Measurements from ENCODE around the gene CTRL. TPM values are rescaled to one million over a fixed set of nuclear protein-coding genes. Genes with fewer than 3 reads are reported as not detected.

CTRL gene
- total and polyA plus RNA-seq, 2 donors (not counting 3 experiments of a cell fraction or from before 2014, with no cell fraction given) = 1.0 to 1.1 TPM

- Histone ChIP-seq H3K27me3 (ENCODE audit: control insufficient read depth in 2 of 2, insufficient read depth in 2 of 2, low read length in 2 of 2) (no peaks in the 10 kb centered on the region), H3K9ac (replicated peaks; ENCODE audit: extremely low read depth, insufficient read depth, low read length) (no peak overlapping the region), H3K4me1 (ENCODE audit: control insufficient read depth, extremely low read depth, insufficient read depth, low read length) (no peaks in the 10 kb centered on the region), H2AFZ (ENCODE audit: low read depth, low read length) (no peak overlapping the region), H3K4me2 (ENCODE audit: insufficient read depth, low read length) (no peak overlapping the region), H4K20me1 (replicated peaks; ENCODE audit: control insufficient read depth, extremely low read depth, insufficient read depth, low read length) (no peaks in the 10 kb centered on the region), H3K4me3 (replicated peaks in 1 of 3; ENCODE audit: insufficient read depth in 1 of 3, low read depth in 1 of 3, low read length in 3 of 3) (no peak overlapping the region), H3K36me3 (ENCODE audit: control insufficient read depth in 2 of 2, extremely low read depth in 1 of 2, insufficient read depth in 2 of 2, low read length in 2 of 2) (peaks cover 3 to 15% of the 10 kb centered on the region in 2 experiments), H3K79me2 (ENCODE audit: control insufficient read depth, insufficient read depth, low read length) (no peaks in the 10 kb centered on the region), H3K9me3 (replicated peaks; ENCODE audit: control insufficient read depth, insufficient read depth, low read length) (no peaks in the 10 kb centered on the region), H3K9me1 (replicated peaks; ENCODE audit: control insufficient read depth, extremely low read depth, insufficient read depth, low read length) (no peaks in the 10 kb centered on the region), H3K27ac (ENCODE audit: insufficient read depth, low read depth, low read length) (no peak overlapping the region)
- TF ChIP-seq POLR2AphosphoS5 (IDR thresholded peaks at IDR 0.05; ENCODE audit: insufficient read depth, low read depth, low read length) (no peak), POLR2A (IDR thresholded peaks at IDR 0.05; ENCODE audit: low read depth, low read length) (no peak), GATA2 (IDR thresholded peaks at IDR 0.05; ENCODE audit: insufficient read depth, insufficient read length, low read depth, low read length) (no peak), JUN (IDR thresholded peaks at IDR 0.05; ENCODE audit: borderline replicate concordance, insufficient read depth, insufficient read length, low read depth) (no peak), FOS (IDR thresholded peaks at IDR 0.05; ENCODE audit: borderline replicate concordance, insufficient read depth, low read length) (no peak), EZH2 (IDR thresholded peaks at IDR 0.05; ENCODE audit: borderline replicate concordance, low read depth, low read length, severe bottlenecking) (no peak), MAX (IDR thresholded peaks at IDR 0.05; ENCODE audit: insufficient read depth, insufficient read length) (no peak), CTCF (IDR thresholded peaks at IDR 0.05; ENCODE audit: extremely low read depth in 1 of 2, insufficient read depth in 1 of 2, low read depth in 1 of 2, low read length in 2 of 2) (no peak), MYC (IDR thresholded peaks at IDR 0.05; ENCODE audit: low read depth, low read length) (no peak)
- CTCF ChIA-PET = interaction anchor here (0.6 to 1.5 kb wide), 3 partner anchors 16 to 236 kb away, joined by 3 to 4 read pairs (median 3); partner anchors contain the start of gene PSKH1
- intact Hi-C loops (cut with micrococcal nuclease) = loop anchor here (10.0 kb wide), 1 partner anchor 594 kb away; no protein-coding TSS in a partner anchor
- POLR2A ChIA-PET = no interaction called here
- dilution Hi-C loops (cut with MboI; ENCODE audit: extremely low pct_ligation_motif_present, low sequenced_read_pairs) = loop anchor here (25.0 kb wide), 1 partner anchor 222 kb away; no protein-coding TSS in a partner anchor
- no peak for DNase-seq (ENCODE audit: low read depth, low spot score)
- FAIRE-seq = no peak
- BruUV-seq (replicated peaks) = no TSS peak
These were observed 22.5 kb downstream of the CTRL start for GRCh38 chr16:67909056-67909742.

Measured in endothelial cell of umbilical vein (primary cell).